Urothelium cell line (cell line): ENCODE results near the gene ZNF322.

Source experiments
- DNase-seq: peaks from one replicate; pipeline ENCODE4 v3.0.0; 2011; ENCODE audit warnings: low spot score, mixed read lengths
- FAIRE-seq: peaks from 2 replicates; lab custom pipeline; 2011; peaks lifted over from hg19 to GRCh38; lab: Jason Lieb, UNC

Gene ZNF322

DNA sequence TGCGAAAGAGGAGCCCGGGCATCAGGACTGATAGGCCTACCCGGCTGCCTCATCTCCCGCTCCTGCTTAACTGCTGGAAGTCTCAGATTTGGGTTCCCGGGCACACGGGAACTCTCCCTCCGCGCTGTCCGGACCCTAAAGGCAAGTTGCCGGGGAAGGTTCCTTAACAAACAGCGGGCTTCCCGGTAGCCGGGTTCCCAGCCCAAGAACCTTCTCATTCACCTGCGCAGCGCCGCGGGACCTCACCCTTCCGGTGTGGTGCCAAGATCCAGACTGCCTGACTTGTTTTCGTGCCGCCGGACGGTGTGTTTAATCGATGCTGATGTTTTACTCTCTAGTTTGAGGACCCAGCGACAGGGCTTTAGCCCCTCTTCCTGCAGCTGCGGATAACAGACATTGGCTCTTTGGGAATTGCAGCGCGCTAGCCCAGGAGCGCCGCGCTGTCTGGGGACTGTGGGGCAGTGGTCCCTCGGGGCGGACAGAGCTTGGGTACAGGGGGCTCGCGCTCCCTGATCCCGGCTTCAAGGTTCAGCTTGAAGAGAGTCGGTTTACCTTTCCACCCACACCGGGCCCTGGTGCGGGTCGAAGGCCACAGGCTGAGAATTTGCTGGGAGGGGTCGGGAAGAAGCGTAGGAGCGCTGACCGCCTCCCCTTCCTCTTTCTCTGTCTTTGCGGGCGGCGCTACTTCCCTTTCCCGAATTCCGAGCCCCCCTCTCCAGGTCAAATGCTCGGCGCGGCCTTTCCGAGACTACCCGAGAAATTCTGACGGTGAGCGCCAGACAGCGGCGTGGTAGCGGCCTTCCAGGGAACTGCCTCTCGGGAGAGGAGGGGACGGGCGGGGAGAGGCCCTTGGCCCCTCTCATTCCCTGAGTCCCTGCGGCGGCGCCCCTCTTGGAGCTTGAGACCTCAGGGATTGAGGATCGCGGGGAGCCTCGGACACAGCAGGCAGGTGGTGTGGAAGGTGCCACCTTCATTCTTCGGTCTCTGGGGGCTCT is 45.6 kb downstream of the ZNF322 start:
- FAIRE-seq (no peak), DNase-seq (no peak)

DNA sequence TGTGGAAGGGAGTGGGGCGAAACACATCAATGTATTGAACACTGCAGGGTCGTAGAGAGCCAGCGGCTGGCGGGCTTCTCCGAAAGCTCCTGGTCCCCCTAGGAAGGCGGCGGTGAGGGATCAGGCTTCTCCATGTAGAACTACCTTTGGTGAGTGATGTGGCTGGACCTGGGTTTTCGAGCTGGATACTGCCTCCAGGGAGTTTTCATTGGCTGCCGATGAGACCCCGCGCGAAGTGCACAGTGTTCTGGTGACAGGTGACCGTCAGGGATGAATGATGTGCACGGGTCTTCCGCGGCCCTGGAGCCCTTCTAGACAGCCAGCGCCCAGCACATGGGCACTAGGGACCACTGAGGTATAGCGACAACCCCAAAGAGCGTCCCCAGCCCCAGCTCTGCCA is 46.3 kb downstream of the ZNF322 start:
- FAIRE-seq = no peak

DNA sequence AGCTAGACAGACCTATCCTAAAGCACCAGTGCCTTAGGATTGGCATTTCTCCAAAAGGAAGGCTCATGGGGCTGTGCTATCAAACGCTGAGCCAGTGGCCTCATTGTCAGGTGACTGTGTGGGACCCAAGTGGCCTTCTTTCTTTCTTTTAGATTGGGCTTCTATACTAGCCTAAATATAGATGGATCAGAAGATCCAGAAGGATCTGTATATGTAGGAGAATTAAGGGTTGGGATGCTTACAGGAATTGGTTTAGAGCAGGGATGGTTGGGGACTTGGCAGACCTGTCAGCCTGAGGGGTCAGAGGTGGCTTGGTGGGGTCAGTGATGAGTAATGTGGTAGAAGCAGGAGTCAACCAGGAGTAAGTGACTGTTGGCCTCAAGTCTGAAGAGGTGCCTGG is 47.9 kb downstream of the ZNF322 start:
- FAIRE-seq (no peak), DNase-seq (no peak)

More for the DNA sequence above, 46.3 kb downstream of the ZNF322 start:
- no peak for DNase-seq

DNA sequence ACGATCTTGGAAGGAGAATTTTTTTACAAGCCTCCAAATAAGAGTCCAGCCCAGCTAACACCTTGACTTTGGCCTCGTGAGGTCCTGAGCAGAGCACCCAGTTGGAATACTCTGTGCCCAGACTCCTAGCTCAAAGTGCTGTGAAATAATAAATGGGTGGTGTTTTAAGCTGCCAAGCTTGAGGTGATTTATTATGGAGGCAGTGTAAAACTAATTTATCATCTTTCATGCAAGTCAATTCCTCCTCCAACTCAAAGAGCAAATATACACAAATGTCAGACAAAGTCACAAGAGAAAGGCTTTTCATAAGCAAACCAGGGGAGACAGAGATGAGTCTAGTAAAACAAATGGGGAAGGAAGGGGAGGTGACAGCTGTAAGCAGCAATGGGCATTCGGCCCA is 50.1 kb downstream of the ZNF322 start:
- DNase-seq (no peak), FAIRE-seq (no peak)

DNA sequence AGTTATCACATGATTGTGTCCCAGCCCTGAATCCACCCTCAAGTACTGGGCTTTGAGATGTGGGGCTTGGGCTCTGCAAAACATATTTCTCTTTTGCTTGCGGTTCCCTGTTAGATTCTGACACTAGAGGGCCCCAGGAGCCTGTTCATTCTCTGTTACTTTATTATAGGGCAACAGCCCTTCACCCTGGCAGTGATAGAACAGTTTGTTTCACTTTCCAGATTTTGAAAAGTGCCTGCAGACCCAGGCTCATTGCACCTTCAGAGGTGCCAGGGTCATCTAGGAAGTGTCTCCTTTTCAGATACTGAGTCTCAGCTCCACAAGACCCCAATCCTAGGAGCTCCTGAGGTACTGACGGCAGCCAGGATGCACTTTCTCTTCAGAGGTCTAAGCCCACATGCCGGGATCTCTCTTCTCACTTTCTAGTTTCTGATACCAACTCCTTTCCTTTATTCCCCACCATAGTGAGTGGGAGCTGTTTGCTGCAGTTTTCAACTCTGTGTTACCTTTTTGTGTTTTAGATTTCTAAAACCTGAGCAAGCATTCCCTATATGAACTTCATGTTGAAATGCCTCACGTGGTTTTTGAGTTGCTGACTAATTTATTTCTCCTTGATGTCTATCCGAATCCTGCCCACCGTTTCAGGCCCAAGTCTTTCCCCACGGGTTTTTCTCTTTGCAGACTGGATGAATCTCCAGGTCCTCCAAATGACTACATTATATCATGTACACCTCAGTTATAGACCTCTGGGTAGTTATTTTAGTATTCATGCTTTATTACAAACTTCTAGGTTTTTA is 51.9 kb downstream of the ZNF322 start:
- no peak for FAIRE-seq
- peak; percentile 66 for DNase-seq

DNA sequence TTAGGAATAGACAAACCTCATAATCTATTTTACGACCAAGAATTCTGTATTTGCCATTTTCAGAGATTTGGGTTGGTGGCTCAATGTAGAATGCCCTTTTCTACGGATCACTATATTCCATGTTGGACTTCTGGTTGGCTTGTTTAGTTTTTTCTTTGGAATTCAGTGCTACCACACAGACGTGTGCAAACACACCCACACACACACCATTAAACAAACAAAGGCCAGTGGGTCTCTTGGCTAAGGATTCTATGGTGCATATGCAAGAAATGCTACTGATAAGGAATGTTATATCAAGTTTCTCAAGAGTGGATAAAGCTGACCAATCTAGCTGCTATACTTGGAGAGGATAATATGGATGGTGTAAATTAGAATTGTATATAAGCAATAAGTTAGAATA is 54.7 kb downstream of the ZNF322 start:
- FAIRE-seq (no peak), DNase-seq (no peak)

DNA sequence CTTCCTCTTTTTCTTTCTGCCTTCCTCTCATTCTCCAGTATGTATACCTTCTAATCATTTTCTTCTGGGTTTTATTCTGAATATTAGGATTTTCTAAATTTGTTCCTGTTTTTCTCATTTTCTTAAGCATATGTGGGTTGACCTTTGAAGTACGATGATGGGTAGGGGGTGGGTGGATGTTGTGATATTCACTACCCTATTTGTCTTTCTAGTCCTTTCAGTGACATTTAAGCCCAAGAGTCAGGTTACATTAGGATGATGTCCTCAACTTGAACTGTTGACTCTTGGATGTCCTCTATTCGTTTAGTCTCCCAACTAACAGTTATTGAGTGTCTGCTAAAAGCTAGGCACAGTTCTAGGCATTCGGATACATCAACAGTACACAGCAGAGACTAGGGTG is 55.5 kb downstream of the ZNF322 start:
- FAIRE-seq = no peak

DNA sequence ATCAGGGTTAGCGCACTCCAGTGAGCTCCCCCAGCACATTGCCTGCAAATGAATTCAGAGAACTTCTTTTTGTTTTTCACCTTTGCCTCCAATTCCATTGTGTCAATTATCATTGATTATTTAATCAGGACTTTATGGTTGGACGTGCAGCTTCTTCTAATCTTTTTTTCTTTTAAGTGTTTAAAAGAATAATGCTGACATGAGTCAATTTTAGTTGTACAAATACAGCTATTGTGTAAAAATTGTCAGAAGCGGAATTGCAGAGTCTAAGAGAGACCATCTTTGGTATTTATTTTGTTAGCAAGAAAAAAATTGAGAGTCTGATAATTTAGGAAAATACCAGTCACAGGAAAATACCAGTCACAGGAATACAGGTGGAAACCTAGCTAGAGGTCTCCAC is 57.3 kb downstream of the ZNF322 start:
- no peak for DNase-seq

More for the DNA sequence above, 55.5 kb downstream of the ZNF322 start:
- DNase-seq = no peak

DNA sequence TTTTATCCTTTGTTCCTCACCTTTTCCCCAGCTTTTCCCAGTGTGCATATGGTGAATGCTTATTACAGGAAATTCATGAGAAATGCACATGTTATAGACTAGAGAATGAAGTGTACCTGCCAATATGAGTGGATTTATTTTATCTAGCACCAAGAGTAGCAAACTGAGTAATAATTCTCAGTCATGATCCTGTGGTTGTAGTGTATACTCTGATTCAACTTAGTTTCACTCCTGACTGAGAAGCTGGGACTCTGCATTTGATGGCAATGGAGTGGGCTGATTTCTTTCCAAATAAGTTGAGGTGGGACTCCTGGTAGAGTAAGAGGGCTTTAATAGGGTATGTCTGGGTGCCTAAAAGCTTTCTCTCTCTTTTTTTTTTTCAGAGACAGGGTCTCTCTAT is 58.8 kb downstream of the ZNF322 start:
- FAIRE-seq = no peak
- no peak for DNase-seq

More for the DNA sequence above, 57.3 kb downstream of the ZNF322 start:
- no peak for FAIRE-seq

DNA sequence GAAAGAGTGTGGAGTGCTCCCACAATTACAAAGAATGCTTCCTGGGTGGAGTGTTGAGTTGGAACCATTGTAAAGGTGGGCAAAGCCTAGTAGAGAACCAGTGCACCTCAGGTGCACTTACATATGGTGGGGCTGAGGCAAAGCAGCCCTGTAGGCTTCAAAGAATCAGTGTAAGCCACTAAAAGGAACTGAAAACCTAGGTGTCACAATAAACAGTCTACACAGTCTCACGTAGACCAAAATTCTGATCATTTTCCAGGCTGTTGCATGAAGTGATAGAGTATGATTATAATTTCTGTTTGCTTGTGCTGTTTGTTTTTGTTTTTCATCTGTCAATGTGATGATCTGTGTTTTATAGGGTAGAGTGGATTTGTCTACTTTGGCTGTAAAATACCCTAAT is 60.0 kb downstream of the ZNF322 start:
- DNase-seq (no peak), FAIRE-seq (no peak)

DNA sequence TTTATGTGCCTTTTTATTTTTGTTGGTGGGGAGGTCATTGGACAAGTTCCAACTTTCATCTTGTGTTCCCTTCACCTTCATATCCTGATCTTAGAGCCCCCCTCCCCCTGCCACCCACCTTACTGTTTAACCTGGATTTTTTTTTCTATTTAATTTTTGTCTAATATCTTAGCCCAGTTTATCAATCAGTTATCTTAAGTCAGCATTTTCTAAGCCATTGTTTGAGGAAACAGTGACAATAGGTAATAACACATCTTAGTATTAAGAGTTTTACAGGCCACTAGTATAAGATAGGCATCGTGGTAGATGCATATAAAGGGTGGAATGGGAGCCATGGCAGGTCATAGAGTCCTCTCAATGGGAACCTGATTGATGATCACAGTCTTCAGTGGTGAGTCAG is 60.4 kb downstream of the ZNF322 start:
- DNase-seq (no peak), FAIRE-seq (no peak)

DNA sequence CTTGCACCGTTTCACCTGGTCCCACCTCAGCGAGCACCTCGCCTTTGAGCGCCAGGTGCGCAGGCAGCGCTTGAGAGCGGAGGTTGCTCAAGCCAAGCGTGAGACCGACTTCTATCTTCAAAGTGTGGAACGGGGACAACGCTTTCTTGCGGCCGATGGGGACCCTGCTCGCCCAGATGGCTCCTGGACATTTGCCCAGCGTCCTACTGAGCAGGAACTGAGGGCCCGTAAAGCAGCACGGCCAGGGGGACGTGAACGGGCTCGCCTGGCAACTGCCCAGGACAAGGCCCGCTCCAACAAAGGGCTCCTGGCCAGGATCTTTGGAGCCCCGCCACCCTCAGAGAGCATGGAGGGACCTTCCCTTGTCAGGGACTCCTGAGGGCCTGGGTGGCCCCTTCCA is 61.3 kb downstream of the ZNF322 start:
- no peak for DNase-seq
- FAIRE-seq = no peak

DNA sequence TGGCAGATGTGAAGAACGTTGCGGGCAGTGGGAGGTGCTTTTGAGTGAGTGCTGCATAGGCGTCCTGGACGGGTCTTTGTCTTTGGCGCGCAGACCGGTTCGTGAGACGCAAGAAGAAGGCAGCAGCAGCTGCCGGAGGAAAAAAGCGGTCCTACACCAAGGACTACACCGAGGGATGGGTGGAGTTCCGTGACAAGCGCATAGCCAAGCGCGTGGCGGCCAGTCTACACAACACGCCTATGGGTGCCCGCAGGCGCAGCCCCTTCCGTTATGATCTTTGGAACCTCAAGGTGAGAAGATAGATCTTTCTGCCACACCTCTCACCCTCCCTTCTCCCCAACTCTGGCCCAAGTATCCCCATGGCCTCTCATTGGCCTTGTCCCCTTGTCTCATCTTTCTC is 61.7 kb downstream of the ZNF322 start:
- FAIRE-seq (no peak), DNase-seq (no peak)

DNA sequence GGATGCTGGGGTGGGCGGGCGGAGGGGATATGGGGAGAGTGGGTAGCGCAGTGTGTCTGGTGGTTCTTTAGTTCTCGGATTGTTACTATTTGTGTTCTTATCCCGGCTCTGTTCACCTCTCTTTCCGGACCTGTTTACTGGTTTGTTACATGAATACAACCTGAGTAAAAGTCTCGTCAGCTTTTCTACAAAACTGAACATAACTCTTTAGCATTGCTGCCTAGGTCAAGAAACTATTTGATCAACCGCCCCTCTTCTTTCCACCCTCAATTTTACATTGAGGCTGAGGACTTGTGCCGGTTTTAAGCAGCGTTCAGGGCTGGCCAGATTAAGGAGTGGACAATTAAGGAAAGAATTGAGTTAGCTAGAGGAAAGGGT is 62.2 kb downstream of the ZNF322 start:
- no peak for DNase-seq
- no peak for FAIRE-seq

DNA sequence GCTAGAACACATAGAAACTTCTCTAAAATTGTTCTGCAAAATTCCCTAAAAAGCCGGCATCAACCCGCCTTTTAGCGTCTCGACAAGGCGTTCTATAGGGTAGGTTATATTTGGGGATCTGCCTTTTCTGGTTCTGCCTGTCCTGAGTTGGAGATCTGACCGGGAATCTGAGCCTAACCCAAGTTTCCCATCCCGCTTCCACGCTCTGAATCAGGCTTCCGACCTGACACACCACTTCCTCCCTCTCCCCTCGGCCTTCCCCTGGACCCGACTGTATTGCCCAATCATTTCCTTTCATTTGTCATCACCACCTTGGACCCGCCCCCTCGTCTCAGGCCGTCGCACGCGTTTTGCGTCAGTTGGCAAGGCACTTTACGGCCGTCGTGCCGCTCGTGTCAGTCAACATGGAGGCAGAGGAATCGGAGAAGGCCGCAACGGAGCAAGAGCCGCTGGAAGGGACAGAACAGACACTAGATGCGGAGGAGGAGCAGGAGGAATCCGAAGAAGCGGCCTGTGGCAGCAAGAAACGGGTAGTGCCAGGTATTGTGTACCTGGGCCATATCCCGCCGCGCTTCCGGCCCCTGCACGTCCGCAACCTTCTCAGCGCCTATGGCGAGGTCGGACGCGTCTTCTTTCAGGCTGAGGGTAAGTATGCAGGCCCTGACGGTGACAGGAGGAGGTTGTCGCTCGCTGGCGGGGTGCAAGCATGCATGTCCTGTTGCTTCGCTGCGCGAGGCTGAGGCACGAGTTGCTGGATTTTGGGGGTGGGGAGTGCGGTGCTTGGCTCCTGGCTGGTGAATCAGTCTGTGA is 62.8 kb downstream of the ZNF322 start, which contains the start of gene ABT1:
Gene ABT1, plus strand, starts transcription at position 375 of the 810 bp plus-strand sequence. Its CDS starts 30 bp downstream, at position 405.
- FAIRE-seq = peak; percentile 89
- DNase-seq = peak; percentile 93

DNA sequence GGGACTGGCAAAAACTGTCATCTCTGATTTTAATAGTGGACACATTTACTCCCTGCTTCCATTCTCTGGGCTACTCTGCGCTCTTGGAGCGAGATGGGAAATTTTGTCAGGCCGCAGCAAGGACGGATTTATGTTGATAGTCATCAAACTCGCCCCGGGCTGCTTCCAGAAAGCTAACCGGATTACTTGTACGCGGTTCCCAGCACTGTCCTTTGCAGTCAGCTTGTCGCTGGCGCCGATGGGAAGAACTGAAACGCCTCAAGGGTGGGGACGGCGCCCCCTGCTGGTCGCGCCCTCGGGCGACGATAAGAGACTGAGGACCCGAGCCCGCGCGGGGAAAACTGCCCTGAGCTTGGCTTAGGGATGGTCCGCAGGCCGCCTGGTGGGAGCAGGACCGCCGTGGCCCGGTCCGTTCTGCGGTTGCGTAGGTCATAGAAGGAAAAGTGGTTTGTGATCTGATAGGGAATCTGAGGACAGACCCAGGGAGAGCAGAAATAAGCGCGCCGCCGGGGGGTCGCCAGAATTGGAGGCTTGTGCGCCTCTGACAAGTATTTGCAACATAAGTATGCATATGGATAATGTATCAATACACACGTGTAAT is 63.8 kb downstream of the ZNF322 start:
- DNase-seq (peak; percentile 81), FAIRE-seq (no peak)

DNA sequence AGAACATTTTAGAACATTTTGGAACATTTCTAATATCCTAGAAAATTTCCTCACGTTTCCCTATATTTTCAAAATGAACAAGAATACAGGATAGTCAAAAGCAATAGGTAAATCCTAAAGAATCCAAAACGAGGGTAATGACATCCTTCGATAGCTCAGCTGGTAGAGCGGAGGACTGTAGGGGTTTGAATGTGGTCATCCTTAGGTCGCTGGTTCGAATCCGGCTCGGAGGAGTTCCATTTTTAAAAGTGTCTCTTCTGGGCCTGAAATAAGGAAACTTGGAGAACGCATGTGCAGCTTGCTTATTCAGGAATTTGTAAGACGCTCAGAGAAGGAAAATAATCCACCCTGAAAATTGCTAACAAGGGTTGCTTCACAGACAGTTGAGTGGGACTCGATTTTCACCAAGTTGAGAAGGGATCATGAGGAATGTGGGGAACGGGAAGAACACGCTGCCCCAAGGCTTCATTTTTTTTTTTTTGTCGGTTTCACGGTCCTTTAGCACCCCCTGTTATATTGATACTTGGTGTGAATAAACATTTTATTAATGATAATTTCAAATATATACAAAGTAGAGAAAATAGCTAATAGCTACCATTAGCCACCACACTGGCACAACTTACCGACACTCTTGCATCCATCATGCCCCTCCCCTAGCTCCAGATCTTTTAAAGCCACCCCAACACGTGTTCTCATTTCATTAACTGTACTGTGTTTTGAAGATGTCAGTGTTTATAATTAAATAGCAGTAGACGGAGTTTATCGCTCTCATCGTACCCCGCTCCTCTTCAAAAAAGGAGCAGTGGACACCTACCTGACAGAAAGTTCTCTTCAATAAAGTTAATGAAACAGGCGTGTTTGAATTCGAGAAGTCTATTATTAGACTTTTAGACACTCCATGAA is 64.6 kb downstream of the ZNF322 start:
- FAIRE-seq = no peak
- no peak for DNase-seq

DNA sequence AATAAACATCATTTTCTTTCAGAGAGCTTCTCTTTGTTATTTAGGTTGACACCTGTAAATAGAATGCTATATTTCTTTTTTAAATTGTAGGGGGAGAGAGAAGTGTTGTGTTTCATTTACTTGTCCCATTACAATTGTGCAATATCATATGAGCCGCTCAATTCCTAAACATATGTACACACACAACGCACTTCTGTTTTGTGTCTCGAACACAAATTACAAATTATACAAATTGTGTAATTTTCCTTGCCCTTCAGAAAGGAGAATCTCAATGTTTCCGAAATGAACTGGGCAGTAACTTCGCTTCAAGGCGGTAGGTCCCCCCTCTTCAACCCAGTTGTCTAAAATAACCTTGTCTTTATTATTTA is 65.4 kb downstream of the ZNF322 start:
- no peak for FAIRE-seq
- no peak for DNase-seq
